HAP-1 (cell line): ENCODE data around the gene MGARP.

Experiments used
- DNase-seq, 2 experiments: peaks; one replicate each; pipeline ENCODE4 v3.0.0-alpha.2; 2016 to 2020; ENCODE audit warnings: low spot score in 2 of 2
- H3K27me3 ChIP-seq: fragments of 250-450 bp; sonication (Bioruptor Pico); 2 replicates; pipeline ENCODE4 v1.5.1; 2020; ENCODE audit warnings: low read depth, mild to moderate bottlenecking, moderate library complexity
- H3K36me3 ChIP-seq: fragments of 250-450 bp; sonication (Bioruptor Pico); replicated peaks from 2 replicates; pipeline ENCODE4 v1.5.1; 2020; ENCODE audit warnings: mild to moderate bottlenecking
- H3K4me1 ChIP-seq: fragments of 250-450 bp; sonication (Bioruptor Pico); 2 replicates; pipeline ENCODE4 v1.5.1; 2020; ENCODE audit warnings: mild to moderate bottlenecking
- H3K4me3 ChIP-seq: fragments of 250-450 bp; sonication (Bioruptor Pico); 2 replicates; pipeline ENCODE4 v1.5.1; 2020; ENCODE audit warnings: mild to moderate bottlenecking, moderate library complexity
- H3K9me3 ChIP-seq: fragments of 250-450 bp; sonication (Bioruptor Pico); 2 replicates; pipeline ENCODE4 v1.5.1; 2020; ENCODE audit warnings: mild to moderate bottlenecking, moderate library complexity
- in situ Hi-C: fragments of 300-500 bp; cut with MboI; formaldehyde crosslinking; loops from 3 replicates; pipeline ENCODE4 v1.14.3; 2020; ENCODE audit warnings: low sequenced_read_pairs, inconsistent platforms, mixed read lengths

The MGARP gene

GRCh38 chr4:139221687-139222086 is 58.3 kb downstream of the MGARP start:
- in situ Hi-C loops = no loop called here
- Histone ChIP-seq H3K9me3 (peaks cover 4% of the 10 kb centered on the region), H3K27me3 (no peaks in the 10 kb centered on the region), H3K4me1 (peaks cover 14% of the 10 kb centered on the region), H3K4me3 (no peak overlapping the region), H3K36me3 (no peaks in the 10 kb centered on the region)
- no peak for DNase-seq

- Histone ChIP-seq H3K4me1 (peaks cover 20% of the 10 kb centered on the region), H3K9me3 (peaks cover 4% of the 10 kb centered on the region), H3K36me3 (no peaks in the 10 kb centered on the region), H3K27me3 (no peaks in the 10 kb centered on the region), H3K4me3 (no peak overlapping the region)
- DNase-seq = no peak
- in situ Hi-C loops = no loop called here
Observed at GRCh38 chr4:139219450-139220055, 60.5 kb downstream of the MGARP start.
